GM12878 (cell line): ENCODE data around the gene ITGAV. TPM values are rescaled to one million over a fixed set of nuclear protein-coding genes. Genes with fewer than 3 reads are reported as not detected.

Experiments used
- ATAC-seq: fragments of 200-7000 bp; cut with Tn5 transposase; 3 replicates; pipeline ENCODE4 v1.9.1; 2020; ENCODE audit warnings: mild to moderate bottlenecking, moderate library complexity
- BruUV-seq: library from RNA; stranded (reverse); fragments of 400-500 nt; replicated peaks from 2 replicates; lab custom pipeline; 2021; lab: Mats Ljungman, UMichigan
- CTCF ChIA-PET: fragments of 300-600 bp; sonication (Branson Sonifier 250); formaldehyde crosslinking; extraction: SDS; loops from one replicate; lab custom pipeline; 2021; ENCODE audit warnings: inconsistent platforms; lab: Yijun Ruan, JAX
- POLR2A ChIA-PET: fragments of 350-600 bp; formaldehyde crosslinking; extraction: SDS; loops from one replicate; lab custom pipeline; 2021; ENCODE audit warnings: inconsistent platforms; lab: Charles Lee
- RAD21 ChIA-PET: fragments of 300-600 bp; sonication (Branson Sonifier 250); formaldehyde crosslinking; loops from one replicate; lab custom pipeline; 2023; ENCODE audit warnings: antibody characterized with exemption; ENCODE audit not compliant: unreplicated experiment; lab: Charles Lee
- SMC1A ChIA-PET: fragments of 300-600 bp; sonication (Branson Sonifier 250); formaldehyde crosslinking; loops from one replicate; lab custom pipeline; 2023; ENCODE audit not compliant: unreplicated experiment, uncharacterized antibody; lab: Charles Lee
- DNase-seq: peaks from one replicate; pipeline ENCODE4 v3.0.0-alpha.2; 2011; ENCODE audit warnings: low read depth, low spot score
- FAIRE-seq: peaks from 3 replicates; lab custom pipeline; 2011; peaks lifted over from hg19 to GRCh38; lab: Jason Lieb, UNC
- H2AFZ ChIP-seq: 2 replicates; pipeline ENCODE4 v1.6.0; 2011; ENCODE audit warnings: low read depth, low read length, control low read depth; ENCODE audit not compliant: control insufficient read depth
- H3K27ac ChIP-seq: 2 replicates; pipeline ENCODE4 v1.5.1; 2011; ENCODE audit warnings: control low read depth; ENCODE audit not compliant: control insufficient read depth, insufficient read depth
- H3K27me3 ChIP-seq, 2 experiments: replicated peaks in 1 of 2; 2 replicates each; pipeline versions ENCODE4 v1.6.0 to v1.6.1; 2011; ENCODE audit warnings: low read length in 1 of 2; ENCODE audit not compliant: control insufficient read depth in 2 of 2, insufficient read depth in 2 of 2
- H3K36me3 ChIP-seq, 2 experiments: 2 replicates each; pipeline ENCODE4 v1.5.1; 2011; ENCODE audit warnings: low read length in 1 of 2; ENCODE audit not compliant: control insufficient read depth in 2 of 2, insufficient read depth in 2 of 2
- H3K4me1 ChIP-seq: 2 replicates; pipeline ENCODE4 v1.6.1; 2011; ENCODE audit warnings: mild to moderate bottlenecking, low read length, moderate library complexity, mixed read lengths; ENCODE audit not compliant: control insufficient read depth, insufficient read depth
- H3K4me2 ChIP-seq: 2 replicates; pipeline ENCODE4 v1.6.0; 2011; ENCODE audit warnings: control low read depth; ENCODE audit not compliant: control insufficient read depth, insufficient read depth
- H3K4me3 ChIP-seq: fragments of 200-600 bp; sonication (generic); 2 replicates; pipeline ENCODE4 v1.5.1; 2016
- H3K79me2 ChIP-seq: 2 replicates; pipeline ENCODE4 v1.6.0; 2011; ENCODE audit warnings: low read length; ENCODE audit not compliant: control insufficient read depth, insufficient read depth
- H3K9ac ChIP-seq: 2 replicates; pipeline ENCODE4 v1.8.0; 2011; ENCODE audit warnings: low read length, control low read depth, mixed read lengths; ENCODE audit not compliant: control insufficient read depth, insufficient read depth
- H3K9me3 ChIP-seq: replicated peaks from 3 replicates; pipeline ENCODE4 v1.5.1; 2011; ENCODE audit warnings: mild to moderate bottlenecking, low read length; ENCODE audit not compliant: control insufficient read depth, insufficient read depth
- H4K20me1 ChIP-seq: 2 replicates; pipeline ENCODE4 v1.6.0; 2011; ENCODE audit not compliant: control insufficient read depth, insufficient read depth
- ASH2L ChIP-seq: fragments of 300-600, 200-600 bp; sonication (generic); IDR thresholded peaks from 2 replicates; pipeline ENCODE4 v1.6.1; 2017; ENCODE audit warnings: low read depth, mild to moderate bottlenecking, borderline replicate concordance
- DPF2 ChIP-seq: fragments of 450-650 bp; IDR thresholded peaks from 2 replicates; pipeline ENCODE4 v1.6.1; 2017; ENCODE audit warnings: mild to moderate bottlenecking
- HDAC2 ChIP-seq: fragments of 200-600 bp; sonication (generic); IDR thresholded peaks from 2 replicates; pipeline ENCODE4 v1.6.1; 2017
- HDGF ChIP-seq: fragments of 450-650 bp; IDR thresholded peaks from 2 replicates; pipeline ENCODE4 v1.6.1; 2016; ENCODE audit warnings: antibody characterized with exemption
- MAX ChIP-seq: IDR thresholded peaks from 2 replicates; pipeline ENCODE4 v1.6.1; 2012; ENCODE audit warnings: low read depth, low read length, improper control_type of control experiment
- NFYA ChIP-seq: IDR thresholded peaks from 2 replicates; pipeline ENCODE4 v1.6.1; 2011; ENCODE audit warnings: low read depth, mild to moderate bottlenecking, low read length, improper control_type of control experiment, borderline replicate concordance
- POLR2AphosphoS2 ChIP-seq: IDR thresholded peaks from 2 replicates; pipeline ENCODE4 v1.6.1; 2011; ENCODE audit warnings: low read depth, mild to moderate bottlenecking, low read length, improper control_type of control experiment, moderate library complexity
- SPI1 ChIP-seq: IDR thresholded peaks from 2 replicates; pipeline ENCODE4 v1.6.1; 2011; ENCODE audit warnings: low read depth, mild to moderate bottlenecking, low read length, moderate library complexity, borderline replicate concordance; ENCODE audit not compliant: insufficient read depth
- SREBF1 ChIP-seq: IDR thresholded peaks from 2 replicates; pipeline ENCODE4 v1.6.1; 2012; ENCODE audit warnings: mild to moderate bottlenecking, low read length
- SRF ChIP-seq, 2 experiments: IDR thresholded peaks; 2 replicates each; pipeline ENCODE4 v1.6.1; 2011; ENCODE audit warnings: low read depth in 2 of 2, low read length in 2 of 2, mild to moderate bottlenecking in 1 of 2, moderate library complexity in 1 of 2
- WRNIP1 ChIP-seq: IDR thresholded peaks from 2 replicates; pipeline ENCODE4 v1.6.1; 2011; ENCODE audit warnings: low read depth, low read length, improper control_type of control experiment, borderline replicate concordance
- ZBTB40 ChIP-seq: fragments of 450-650 bp; IDR thresholded peaks from 2 replicates; pipeline ENCODE4 v1.6.1; 2016; ENCODE audit warnings: mild to moderate bottlenecking, moderate library complexity, borderline replicate concordance
- WGBS: methylation state at CpG from one replicate; pipeline ENCODE4 v1.1.6; 2016; ENCODE audit warnings: low lambda C conversion rate; ENCODE audit not compliant: insufficient replicate concordance, insufficient coverage; ENCODE audit errors: missing lambda C conversion rate; 5-methylcytosine and 5-hydroxymethylcytosine counted together
- in situ Hi-C: fragments of 300-500 bp; cut with MboI; formaldehyde crosslinking; loops from 9 replicates; pipeline ENCODE4 v1.14.3; 2018; ENCODE audit warnings: mixed read lengths
- intact Hi-C: fragments of 100-400 bp; cut with micrococcal nuclease; formaldehyde crosslinking; loops from one replicate; pipeline ENCODE4 v1.14.2; 2022; ENCODE audit not compliant: unreplicated experiment
- polyA plus RNA-seq, 11 experiments: library from polyadenylated mRNA; depleted of rRNA in 4 of 11; unstranded in 6 of 11; stranded (reverse) in 5 of 11; fragments of >200 nt; fragmentation: Nextera tagmentation in 4 of 11; fragmentation: Illumina TruSeq in 1 of 11; extraction: Ambion mirVana in 4 of 11; extraction: Trizol in 1 of 11; gene quantifications; 1 replicate in 1 of 11; 2 replicates in 10 of 11; pipeline versions ENCODE4 v1.2.1 to v1.2.3, GENCODE V29; 2011 to 2016; ENCODE audit warnings: inconsistent platforms in 2 of 11, missing spikeins in 2 of 11, low read depth in 1 of 11
- total RNA-seq, 4 experiments: library from RNA; depleted of rRNA in 3 of 4; stranded (reverse); fragments of >200 nt in 3 of 4; fragmentation: Illumina TruSeq in 1 of 4; extraction: Trizol in 1 of 4; gene quantifications; 2 replicates each; pipeline versions ENCODE4 v1.2.1 to v1.2.3, GENCODE V29; 2013 to 2021
- TF ChIP-seq, protein P1 (sequence below): fragments of 450-650 bp; formaldehyde crosslinking; IDR thresholded peaks from 2 replicates; pipeline ENCODE4 v1.4.0; 2020; ENCODE audit warnings: mild to moderate bottlenecking, moderate library complexity

The ITGAV gene
- total and polyA plus RNA-seq, 10 of the 15 experiments (the other 5 are each of a cell fraction or from before 2014, with no cell fraction given), result 2.1 to 10.8 (median 6.1) TPM

- Histone ChIP-seq H3K9me3 (no peaks in the 10 kb centered on the region), H3K4me1 (no peaks in the 10 kb centered on the region), H2AFZ (no peak overlapping the region), H4K20me1 (no peaks in the 10 kb centered on the region), H3K79me2 (no peaks in the 10 kb centered on the region), H3K4me2 (no peak overlapping the region), H3K36me3 (no peaks in the 10 kb centered on the region), H3K27ac (no peak overlapping the region), H3K27me3 (no peaks in the 10 kb centered on the region), H3K4me3 (no peak overlapping the region), H3K9ac (no peak overlapping the region)
- FAIRE-seq (no peak), DNase-seq (no peak), ATAC-seq (peak; percentile 19; the same call in 2 of the 3 replicates)
- intact Hi-C loops (no loop called here), in situ Hi-C loops (no loop called here)
- ChIA-PET POLR2A (interaction anchor here (0.6 to 1.2 kb wide), 3 partner anchors 9 to 1539 kb away, joined by 3 to 6 read pairs (median 3); no protein-coding TSS in a partner anchor), SMC1A (interaction anchor here (0.8 to 1.0 kb wide), 5 partner anchors 10 to 85 kb away, joined by 3 to 5 read pairs (median 3); no protein-coding TSS in a partner anchor), RAD21 (no interaction called here), CTCF (interaction anchor here (1.0 to 1.5 kb wide), 2 partner anchors 9 kb away, joined by 3 to 8 read pairs; no protein-coding TSS in a partner anchor)
- no peak for TF ChIP-seq DPF2
- no peak for TF ChIP-seq SRF (IDR thresholded peaks at IDR 0.05; ENCODE audit: low read depth in 2 of 2, low read length in 2 of 2)
- no peak for TF ChIP-seq HDAC2
- TF ChIP-seq POLR2AphosphoS2, result no peak
- TF ChIP-seq ASH2L, result no peak
- TF ChIP-seq MAX, result no peak
- no peak for TF ChIP-seq WRNIP1
- TF ChIP-seq, protein P1, sequence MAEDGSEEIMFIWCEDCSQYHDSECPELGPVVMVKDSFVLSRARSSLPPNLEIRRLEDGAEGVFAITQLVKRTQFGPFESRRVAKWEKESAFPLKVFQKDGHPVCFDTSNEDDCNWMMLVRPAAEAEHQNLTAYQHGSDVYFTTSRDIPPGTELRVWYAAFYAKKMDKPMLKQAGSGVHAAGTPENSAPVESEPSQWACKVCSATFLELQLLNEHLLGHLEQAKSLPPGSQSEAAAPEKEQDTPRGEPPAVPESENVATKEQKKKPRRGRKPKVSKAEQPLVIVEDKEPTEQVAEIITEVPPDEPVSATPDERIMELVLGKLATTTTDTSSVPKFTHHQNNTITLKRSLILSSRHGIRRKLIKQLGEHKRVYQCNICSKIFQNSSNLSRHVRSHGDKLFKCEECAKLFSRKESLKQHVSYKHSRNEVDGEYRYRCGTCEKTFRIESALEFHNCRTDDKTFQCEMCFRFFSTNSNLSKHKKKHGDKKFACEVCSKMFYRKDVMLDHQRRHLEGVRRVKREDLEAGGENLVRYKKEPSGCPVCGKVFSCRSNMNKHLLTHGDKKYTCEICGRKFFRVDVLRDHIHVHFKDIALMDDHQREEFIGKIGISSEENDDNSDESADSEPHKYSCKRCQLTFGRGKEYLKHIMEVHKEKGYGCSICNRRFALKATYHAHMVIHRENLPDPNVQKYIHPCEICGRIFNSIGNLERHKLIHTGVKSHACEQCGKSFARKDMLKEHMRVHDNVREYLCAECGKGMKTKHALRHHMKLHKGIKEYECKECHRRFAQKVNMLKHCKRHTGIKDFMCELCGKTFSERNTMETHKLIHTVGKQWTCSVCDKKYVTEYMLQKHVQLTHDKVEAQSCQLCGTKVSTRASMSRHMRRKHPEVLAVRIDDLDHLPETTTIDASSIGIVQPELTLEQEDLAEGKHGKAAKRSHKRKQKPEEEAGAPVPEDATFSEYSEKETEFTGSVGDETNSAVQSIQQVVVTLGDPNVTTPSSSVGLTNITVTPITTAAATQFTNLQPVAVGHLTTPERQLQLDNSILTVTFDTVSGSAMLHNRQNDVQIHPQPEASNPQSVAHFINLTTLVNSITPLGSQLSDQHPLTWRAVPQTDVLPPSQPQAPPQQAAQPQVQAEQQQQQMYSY (CRISPR knock-in tag), result no peak
- no peak for TF ChIP-seq SREBF1
- TF ChIP-seq ZBTB40, result no peak
- TF ChIP-seq SPI1, result no peak
- TF ChIP-seq HDGF, result no peak
- no peak for TF ChIP-seq NFYA
- 2% methylated on average over 3 of the region's 3 CpGs for WGBS
- BruUV-seq, result no TSS peak
These were observed 115.0 kb downstream of the ITGAV start for GRCh38 chr2:186704897-186705296.
